ENCODE data around the gene PXDN. TPM values are rescaled to one million over a fixed set of nuclear protein-coding genes. Genes with fewer than 3 reads are reported as not detected.

PXDN gene
- total and polyA plus RNA-seq, 9 donors: 36.0 to 116 (median 54.5) TPM

GRCh38 chr2:1631292-1632001 is 112.9 kb downstream of the PXDN start:
- TF ChIP-seq, protein P1, sequence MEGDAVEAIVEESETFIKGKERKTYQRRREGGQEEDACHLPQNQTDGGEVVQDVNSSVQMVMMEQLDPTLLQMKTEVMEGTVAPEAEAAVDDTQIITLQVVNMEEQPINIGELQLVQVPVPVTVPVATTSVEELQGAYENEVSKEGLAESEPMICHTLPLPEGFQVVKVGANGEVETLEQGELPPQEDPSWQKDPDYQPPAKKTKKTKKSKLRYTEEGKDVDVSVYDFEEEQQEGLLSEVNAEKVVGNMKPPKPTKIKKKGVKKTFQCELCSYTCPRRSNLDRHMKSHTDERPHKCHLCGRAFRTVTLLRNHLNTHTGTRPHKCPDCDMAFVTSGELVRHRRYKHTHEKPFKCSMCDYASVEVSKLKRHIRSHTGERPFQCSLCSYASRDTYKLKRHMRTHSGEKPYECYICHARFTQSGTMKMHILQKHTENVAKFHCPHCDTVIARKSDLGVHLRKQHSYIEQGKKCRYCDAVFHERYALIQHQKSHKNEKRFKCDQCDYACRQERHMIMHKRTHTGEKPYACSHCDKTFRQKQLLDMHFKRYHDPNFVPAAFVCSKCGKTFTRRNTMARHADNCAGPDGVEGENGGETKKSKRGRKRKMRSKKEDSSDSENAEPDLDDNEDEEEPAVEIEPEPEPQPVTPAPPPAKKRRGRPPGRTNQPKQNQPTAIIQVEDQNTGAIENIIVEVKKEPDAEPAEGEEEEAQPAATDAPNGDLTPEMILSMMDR (IDR thresholded peaks at IDR 0.05): no peak
- TF ChIP-seq EP300 (IDR thresholded peaks at IDR 0.05) (no peak), POLR2A (IDR thresholded peaks at IDR 0.05) (no peak)
- no peaks in the 10 kb centered on the region for H3K27me3 ChIP-seq
- WGBS, 3 donors: 58 to 61% (median 58%) methylated on average over 6 of the region's 6 CpGs
- no peaks in the 10 kb centered on the region for H3K9me3 ChIP-seq
- no peak for DNase-seq
- H3K27ac ChIP-seq: no peak overlapping the region
- peaks cover 3% of the 10 kb centered on the region for H3K4me1 ChIP-seq (ENCODE audit: insufficient read depth)
- H3K36me3 ChIP-seq: no peaks in the 10 kb centered on the region
- no peak overlapping the region for H3K4me3 ChIP-seq
- intact Hi-C loops (cut with DNase I): no loop called here

GRCh38 chr2:1628893-1629292 is 115.4 kb downstream of the PXDN start:
- TF ChIP-seq, protein P1 (IDR thresholded peaks at IDR 0.05): no peak
- TF ChIP-seq POLR2A (IDR thresholded peaks at IDR 0.05) (no peak), EP300 (IDR thresholded peaks at IDR 0.05) (no peak)
- H3K4me1 ChIP-seq (ENCODE audit: insufficient read depth): peaks cover 13% of the 10 kb centered on the region
- no peaks in the 10 kb centered on the region for H3K27me3 ChIP-seq
- no peaks in the 10 kb centered on the region for H3K9me3 ChIP-seq
- no peak overlapping the region for H3K27ac ChIP-seq
- no peak overlapping the region for H3K4me3 ChIP-seq
- H3K36me3 ChIP-seq: no peaks in the 10 kb centered on the region
- WGBS, 3 donors: 0 to 3% (median 1%) methylated on average over 2 of the region's 2 CpGs
- intact Hi-C loops (cut with DNase I): no loop called here
- peak in 2 of 5 donors; percentile 39 to 63 for DNase-seq

GRCh38 chr2:1627628-1628381 is 116.5 kb downstream of the PXDN start:
- Histone ChIP-seq H3K27ac (no peak overlapping the region), H3K4me1 (ENCODE audit: insufficient read depth) (peaks cover 13% of the 10 kb centered on the region), H3K9me3 (no peaks in the 10 kb centered on the region), H3K27me3 (no peaks in the 10 kb centered on the region), H3K4me3 (no peak overlapping the region), H3K36me3 (no peaks in the 10 kb centered on the region)
- 63 to 70% (median 69%) methylated on average over 9 of the region's 9 CpGs for WGBS, 3 donors
- intact Hi-C loops (cut with DNase I): no loop called here
- TF ChIP-seq POLR2A (IDR thresholded peaks at IDR 0.05) (no peak), EP300 (IDR thresholded peaks at IDR 0.05) (no peak)
- TF ChIP-seq, protein P1 (IDR thresholded peaks at IDR 0.05): no peak
- peak in 1 of 5 donors; percentile 21 for DNase-seq

GRCh38 chr2:1626271-1626681 is 118.0 kb downstream of the PXDN start:
- H3K9me3 ChIP-seq: no peaks in the 10 kb centered on the region
- peaks cover 13% of the 10 kb centered on the region for H3K4me1 ChIP-seq (ENCODE audit: insufficient read depth)
- intact Hi-C loops (cut with DNase I): no loop called here
- H3K27me3 ChIP-seq: no peaks in the 10 kb centered on the region
- H3K36me3 ChIP-seq: no peaks in the 10 kb centered on the region
- no peak overlapping the region for H3K27ac ChIP-seq
- TF ChIP-seq POLR2A (IDR thresholded peaks at IDR 0.05) (no peak), EP300 (IDR thresholded peaks at IDR 0.05) (no peak)
- TF ChIP-seq, protein P1 (IDR thresholded peaks at IDR 0.05): no peak
- no peak overlapping the region for H3K4me3 ChIP-seq
- 42 to 58% (median 43%) methylated on average over 8 of the region's 8 CpGs for WGBS, 3 donors
- no peak for DNase-seq
